Inferior parietal cortex (tissue), 1 donor: ENCODE results near the gene REEP3.
A peak's percentile ranks its signal among the peaks of the same experiment; 100 is the strongest.
"Not testable (repeated sequence)": the region's sequence is repeated elsewhere in the genome, so short reads cannot be mapped to it uniquely, and the experiment has no call there.

ENCODE experiments used
- DNase-seq: peaks from one replicate; pipeline ENCODE4 v3.0.0-alpha.2; 2016; ENCODE audit errors: extremely low spot score

The REEP3 gene

DNA sequence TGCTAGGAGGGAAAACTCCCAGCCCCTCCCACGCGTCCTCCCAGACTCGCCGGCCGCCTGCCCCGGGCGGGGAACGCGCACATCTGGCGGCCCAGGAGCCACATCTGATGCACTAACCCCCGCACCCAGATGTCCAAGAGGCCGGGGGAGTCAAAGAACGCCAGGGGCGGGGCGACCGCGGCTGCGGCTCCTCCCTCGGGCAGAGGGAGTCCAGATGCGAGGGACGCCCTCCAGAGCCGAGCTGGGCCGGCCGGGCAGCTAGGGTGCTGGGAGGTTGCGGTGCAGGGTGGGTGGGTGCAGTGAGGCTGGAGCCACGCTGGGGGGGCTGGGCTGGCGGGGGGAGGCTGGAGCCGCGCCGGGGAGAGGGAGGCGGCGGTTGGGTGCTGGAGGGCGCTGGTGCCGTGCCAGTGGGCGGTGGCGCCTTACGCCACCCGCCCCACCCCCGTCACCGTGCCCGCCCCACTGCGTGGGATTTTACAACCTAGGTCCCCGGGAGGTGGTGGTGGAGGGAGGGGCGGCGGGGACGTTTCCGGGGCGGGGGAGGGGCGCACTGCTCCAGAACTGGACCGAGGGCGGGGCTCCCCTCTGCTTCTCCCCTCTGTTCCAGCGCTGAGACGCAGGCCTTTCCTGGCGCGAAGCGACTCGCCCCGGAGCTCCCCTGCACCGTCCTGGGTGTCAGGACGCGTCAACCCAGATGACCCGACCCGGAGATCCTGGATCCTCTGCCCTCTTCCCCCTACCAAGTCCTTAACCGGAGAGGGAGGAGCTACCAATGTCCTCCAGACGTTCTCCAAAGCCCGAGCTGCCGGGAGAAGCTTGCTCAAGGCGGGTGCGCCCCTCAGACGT lies 109.1 kb downstream of the REEP3 start:
- peak; percentile 67 for DNase-seq

DNA sequence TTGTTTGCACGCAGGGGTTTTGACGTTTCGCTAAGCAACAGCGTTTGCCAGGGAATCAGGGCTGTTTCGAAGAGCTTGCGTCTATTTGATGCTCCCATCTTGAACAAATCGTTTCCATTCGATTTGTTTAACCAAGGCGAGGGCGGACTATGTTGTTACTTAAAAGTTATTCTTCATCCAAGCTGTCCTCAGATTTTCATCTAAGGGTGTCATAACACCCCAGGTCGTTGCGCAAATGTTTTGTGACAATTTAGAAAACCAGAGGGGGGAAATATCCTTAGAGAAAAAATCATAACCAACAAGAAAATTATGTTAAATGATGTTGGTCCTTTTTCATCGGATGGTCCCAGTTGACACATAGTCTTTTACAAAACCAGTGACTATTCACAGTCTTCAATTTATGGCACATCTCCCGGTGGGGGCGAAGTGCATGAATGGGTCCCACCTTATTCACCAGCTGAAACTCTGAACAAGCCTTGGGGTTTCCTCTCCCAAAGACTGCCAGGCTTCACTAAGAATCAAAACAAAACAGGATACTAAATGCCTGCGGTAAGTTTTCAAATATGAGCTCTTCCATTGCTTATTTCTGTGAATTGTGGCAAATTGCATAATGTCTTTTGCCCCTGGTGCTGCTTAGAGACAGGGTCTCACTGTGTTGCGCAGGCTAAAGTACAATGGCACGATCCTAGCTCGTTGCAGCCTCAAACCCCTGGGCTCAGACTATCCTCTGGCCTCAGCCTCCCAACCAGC lies 109.9 kb downstream of the REEP3 start:
- DNase-seq: peak; percentile 72

DNA sequence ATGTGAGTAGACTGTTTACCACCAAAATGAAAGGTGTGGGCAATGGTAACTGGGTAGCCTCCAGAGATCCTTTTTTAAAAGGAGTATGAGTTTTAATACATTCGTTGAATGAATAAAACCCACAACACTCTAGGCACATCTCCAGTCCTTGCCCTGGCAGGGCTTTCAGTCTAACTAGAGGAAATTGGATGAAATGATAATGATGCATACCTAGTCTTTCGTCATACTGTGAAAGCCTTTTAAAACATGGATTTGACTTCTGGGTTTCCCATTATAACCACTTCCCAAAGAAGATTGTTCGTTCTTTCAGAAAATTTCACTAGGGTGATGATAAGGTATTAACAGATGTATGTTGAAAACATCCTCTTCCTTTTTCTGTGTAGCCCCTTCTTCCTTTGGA lies 110.8 kb downstream of the REEP3 start:
- DNase-seq: no peak

DNA sequence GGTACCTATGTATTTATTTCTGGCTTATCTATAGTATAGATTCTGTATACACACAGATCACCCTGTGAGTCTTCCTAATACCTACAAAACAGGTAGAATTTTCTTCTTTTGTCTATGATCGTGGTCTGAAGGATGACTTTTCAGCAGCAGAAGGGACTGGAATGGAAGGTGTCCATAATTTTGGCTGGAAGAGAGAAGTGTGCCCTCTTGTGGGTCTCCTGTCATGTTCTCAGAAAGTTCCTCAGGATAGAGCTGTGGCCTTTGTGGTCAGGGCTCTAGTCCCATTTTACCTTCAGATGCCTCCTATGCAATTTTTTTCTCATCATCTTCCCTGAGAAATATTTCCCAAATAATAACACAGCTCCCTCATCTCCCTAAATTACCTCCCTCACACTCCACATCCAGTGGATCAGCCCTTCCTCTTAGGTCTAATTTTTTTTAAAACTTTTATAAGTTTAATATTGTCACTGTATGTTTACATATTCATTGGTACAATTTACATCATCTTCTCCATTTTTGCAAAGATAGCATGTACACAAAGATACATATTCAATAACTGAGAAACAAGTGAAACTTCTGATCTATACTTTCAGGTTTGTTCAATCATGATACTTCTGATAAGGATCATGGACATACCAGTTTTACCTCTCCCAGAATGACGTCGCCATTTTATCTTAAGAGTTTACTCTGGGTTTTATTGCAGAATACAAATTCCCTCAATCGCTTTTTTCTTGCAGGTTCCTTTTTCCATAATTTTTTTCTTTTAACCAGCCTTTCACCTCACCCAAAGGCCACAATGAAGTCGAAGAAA lies 112.7 kb downstream of the REEP3 start:
- DNase-seq: peak; percentile 67

DNA sequence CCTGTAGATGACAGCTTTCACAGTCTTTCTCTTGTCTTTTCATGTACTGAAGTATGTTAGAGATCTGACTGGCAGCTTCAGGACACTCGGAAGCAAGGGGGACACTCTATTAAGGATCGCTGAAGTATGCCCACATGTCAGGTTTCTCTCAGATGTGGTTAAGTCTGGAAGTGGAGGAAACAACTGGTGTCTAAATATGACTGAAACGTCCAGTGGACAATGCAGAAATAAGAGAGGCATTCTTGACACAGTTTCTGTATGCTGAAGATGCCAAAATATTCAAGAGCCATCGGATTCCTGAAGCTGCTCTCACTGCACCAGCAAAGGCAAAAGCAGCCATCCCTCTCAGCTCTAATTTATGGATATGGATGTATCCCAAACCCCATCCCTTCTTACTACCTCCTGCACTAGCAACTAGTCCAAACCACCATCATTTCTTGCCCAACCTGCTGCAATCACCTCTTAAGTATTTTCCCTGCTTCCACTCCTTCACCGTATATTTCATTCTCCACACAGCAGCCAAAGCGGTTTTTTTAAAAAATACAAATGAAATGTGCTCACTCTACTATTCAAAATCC lies 113.4 kb downstream of the REEP3 start:
- DNase-seq: no peak

DNA sequence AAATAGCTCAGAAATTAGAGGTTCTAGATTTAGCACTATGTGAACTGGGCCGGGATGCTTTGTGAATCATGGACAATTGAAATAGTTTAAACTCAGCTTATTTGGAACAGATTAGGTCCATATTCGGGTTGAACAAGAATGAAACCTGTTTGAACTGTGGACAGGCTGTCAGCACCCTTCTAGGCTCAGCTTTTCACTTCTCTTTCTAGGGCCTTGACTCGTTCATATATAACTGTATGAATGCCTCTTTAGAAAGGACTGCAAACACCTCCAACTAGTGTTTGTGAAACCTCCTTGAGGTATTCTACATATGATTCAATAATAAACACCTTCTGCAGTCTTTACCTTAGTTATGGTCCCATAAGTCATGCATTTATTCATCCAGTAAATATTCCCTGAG lies 115.6 kb downstream of the REEP3 start:
- DNase-seq: no peak

DNA sequence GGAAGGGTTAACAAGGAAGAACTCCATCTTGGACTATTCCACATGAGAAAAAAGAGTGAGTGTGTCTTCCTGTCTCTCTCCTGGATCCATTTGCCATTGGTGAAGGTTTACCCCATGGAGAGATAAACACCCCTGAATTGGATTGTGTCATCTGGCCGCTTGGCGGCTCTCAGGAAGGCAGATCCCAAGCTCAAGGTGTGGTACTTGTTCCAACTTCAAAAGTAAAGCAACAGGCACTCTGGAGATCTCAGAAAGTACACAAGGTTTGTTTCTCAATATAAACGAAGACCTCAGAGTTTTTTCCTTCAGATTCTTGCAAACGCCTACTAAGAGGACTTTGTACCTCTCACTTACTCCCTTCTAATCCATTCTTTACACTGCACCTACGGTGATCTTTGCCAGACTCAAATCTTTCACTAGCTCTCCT lies 116.7 kb downstream of the REEP3 start:
- no peak for DNase-seq

DNA sequence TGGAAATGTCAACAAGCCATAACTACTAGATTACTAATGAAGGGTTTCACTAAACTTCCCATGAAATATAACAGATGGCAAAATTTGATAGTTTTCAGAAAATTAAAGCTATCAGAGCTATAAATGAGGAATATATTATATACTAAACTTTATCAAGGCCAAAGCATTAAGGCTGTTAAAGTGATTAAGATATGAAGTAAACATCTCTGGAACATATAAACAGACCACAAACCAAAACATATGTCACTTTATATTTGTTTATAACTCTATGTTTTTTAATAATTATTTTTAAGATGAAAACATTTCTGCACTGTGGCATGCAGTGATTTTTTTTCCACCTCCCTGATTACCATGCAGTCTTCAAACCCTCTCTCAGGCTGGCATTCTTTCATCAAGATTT lies 120.2 kb downstream of the REEP3 start:
- DNase-seq: no peak

DNA sequence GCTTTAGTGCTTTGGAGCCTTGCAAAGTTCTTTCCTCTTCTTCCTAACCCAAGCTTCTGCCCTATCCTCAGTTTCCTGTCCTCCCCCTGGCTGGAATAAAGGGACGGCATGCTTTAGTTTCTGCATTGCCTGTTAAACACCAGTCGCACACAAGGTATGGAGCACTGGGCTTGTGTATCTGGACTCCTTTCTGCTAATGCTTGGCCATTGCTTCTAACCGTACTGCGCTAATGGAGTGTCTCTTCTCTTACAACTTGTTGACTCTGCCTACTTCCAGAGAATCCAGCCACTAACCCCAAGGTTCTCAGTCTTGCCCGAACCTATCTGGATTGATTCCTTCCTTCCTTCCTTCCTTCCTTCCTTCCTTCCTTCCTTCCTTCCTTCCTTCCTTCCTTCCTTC lies 120.6 kb downstream of the REEP3 start:
- DNase-seq: no peak

DNA sequence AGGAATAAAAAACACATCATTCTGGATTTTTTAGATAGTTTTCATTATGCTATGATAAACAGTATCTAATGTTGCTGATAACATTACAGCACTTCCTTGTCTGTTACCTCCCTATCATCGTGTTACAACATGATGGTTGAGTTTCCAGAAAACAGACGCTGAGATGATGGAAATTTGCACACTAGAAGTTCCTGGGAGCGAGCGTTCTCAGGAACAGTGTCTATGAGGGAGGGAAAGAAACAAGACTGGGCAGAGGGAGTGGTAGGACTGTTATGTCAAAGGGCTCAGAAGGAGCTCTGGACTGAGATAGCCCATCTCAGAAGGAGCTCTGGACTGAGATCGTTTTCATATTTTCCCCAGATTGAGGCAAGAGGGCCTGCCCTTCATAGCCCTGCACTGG lies 121.6 kb downstream of the REEP3 start:
- no peak for DNase-seq

DNA sequence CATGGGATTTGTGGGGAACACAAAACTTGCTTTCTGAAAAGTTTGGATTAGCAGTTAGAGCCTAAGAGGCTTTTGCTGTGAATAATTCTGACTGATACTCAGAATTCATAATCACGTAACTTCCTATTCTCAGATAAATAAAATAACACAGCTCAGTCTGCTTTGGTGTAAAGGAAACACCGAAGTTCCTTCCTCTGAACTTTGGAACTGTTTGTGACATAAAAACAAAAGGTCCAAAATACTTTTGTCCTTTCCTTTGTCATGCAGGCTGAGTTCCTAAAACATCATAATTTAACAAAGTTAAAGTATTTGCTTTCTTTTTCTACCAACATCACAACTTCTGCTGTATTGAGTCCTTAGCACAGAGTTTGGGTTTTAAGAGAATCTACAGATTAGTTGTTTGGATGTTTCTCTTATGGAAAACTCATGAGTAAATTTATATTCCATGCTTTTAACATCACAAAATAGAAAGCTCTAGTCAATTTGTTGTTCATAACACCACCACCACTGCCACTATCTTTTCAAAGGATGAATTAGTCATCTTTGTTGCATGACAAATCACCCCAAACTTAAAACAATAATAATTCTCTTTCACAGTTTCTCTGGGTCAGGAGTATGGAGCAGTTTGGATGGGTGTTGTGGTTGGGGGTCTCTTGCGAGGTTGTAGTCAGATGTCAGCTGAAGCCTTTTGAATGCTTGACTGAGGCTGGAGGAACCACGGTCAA lies 123.4 kb downstream of the REEP3 start:
- DNase-seq: no peak

DNA sequence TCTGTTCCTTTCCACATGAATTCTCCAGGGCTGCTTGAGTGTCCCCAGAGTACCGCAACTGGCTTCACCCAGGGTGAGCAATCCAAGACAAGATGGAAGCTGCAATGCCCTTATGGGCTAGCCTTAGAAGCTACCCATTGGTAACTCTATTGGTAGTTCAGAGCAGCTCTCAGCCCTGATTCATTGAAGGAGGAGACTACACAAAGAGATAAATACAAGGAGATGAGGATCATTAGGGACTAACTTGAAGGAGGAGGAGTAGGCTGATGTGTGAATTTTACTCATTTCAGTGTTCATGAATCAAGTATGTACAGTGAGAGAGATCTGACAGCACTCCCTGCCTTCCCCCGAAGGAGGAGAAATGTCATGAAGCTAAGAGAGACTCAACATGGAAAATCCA lies 124.0 kb downstream of the REEP3 start:
- no peak for DNase-seq

DNA sequence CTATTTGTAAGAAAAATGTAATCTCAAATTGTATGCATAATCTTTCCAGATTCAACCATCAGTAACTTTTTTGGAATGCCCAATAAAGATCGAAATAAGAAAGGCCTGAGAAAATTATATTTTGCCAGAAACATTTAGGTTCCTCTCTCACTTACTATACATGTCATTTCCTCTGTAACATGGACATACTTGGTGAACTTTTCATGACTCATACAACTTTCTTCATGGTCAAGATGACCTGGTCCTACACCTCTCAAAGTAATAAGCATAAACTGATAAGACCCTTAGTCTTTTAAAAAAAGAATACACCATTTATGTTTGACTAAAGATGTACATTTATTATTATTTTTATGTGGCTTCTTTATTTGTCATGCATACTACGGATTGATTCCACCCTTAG lies 125.3 kb downstream of the REEP3 start:
- no peak for DNase-seq

DNA sequence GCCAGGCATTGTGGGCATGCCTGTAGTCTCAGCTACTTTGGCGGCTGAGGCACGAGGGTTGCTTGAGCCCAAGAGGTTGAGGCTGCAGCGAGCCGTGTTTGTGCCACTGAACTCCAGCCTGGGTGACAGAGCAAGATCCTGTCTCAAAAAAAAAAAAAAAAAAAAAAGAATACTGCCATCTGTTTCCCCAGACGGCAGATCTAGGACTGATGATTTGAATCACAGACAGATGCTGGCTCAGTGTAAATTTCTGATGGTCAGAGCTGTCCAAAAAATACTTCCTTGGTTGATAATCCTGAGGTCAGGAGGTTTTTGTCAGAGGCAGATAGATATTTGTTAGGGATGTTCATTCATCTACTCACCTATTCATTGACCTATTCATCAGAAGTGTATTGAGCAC lies 130.7 kb downstream of the REEP3 start:
- DNase-seq: no peak

DNA sequence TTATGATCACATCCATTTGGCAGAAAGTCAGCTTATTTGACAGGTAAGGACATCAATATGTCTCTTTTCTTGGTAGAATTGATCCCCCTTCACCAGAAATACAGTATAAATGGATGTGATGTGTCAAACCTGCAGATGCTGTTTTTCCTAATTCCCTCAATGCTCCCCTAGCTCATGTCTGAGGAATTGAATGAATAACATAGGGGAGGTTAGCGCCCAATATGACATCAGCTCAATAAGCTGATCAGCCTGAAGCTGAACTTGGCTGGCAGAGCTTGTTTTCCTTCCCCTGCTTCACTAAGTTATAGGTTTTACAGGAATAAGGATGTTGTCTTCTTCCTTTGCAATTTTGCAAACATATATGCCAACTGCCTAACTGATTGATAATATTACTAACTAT lies 132.5 kb downstream of the REEP3 start:
- no peak for DNase-seq

DNA sequence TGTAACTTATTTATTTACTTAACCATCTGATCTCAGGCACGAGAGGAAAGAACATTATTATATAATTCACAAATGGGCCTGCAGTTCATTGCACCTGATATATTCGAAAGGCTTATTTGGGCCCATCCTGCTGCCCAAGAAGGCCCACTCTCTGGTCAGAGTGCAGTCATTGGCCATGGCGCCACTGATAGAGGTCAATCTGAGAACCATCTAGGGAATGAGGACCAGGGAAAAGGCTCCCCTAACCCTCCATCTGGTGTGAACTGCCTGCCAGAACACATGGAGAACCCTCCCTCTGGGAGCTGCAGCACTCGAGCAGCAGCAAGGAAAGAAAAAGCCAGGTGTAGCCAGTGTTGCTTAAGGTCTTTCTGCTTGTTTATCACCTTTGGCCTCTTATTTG lies 136.6 kb downstream of the REEP3 start:
- DNase-seq: no peak

DNA sequence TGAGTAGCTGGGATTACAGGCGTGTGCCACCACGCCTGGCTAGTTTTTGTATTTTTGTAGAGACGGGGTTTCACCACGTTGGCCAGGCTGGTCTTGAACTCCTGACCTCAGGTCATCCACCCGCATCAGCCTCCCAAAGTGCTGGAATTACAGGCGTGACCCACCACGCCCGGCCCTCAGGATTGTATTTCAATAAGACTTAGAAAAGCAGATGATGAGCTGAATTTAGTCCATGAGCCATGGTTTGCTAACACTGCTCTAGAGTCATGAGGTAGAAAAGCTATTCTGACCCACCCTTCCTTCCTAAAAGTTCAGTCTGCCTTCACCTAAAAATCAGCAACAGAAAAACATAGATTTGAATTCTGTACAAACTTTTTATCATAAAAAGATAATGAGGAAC lies 139.7 kb downstream of the REEP3 start:
- DNase-seq: not testable (repeated sequence)

DNA sequence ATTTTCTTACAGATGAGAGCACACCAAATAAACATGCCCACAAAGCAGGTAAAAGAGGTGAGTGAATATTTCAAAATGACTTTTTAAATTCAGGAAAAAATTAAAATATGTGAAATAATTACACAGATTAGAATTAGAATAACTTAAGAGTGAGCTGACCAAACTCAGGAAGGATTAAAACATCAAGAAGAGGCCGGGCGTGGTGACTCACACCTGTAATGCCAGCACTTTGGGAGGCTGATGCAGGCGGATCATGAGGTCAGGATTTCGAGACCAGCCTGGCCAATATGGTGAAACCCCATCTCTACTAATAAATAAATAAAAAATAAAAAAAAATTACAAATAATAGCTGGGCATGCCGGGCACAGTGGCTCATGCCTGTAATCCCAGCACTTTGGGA lies 140.1 kb downstream of the REEP3 start:
- no peak for DNase-seq

DNA sequence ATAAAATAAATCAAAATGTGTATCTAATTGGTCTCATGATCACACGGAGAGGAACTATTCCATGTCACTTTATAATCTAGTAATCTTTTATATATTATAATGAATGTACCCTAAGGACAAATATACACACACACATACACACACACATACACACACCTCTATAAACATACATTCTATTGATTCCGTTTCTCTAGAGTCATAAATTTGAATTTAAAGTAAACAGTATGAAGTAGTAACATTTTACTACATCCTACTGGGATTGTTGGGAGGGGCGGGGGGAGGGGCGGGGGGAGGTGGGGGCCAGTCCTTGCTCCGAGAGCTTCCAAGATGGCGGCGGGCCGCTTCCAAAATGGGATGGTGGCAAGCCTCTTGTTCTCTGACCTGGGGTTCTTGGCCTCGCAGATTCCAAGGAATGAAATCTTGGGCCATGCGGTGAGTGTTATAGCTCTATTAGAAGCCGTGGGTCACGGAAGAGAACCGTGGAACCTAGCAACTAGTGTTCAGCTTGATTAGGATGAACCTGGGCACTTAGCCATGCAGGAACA lies 143.2 kb downstream of the REEP3 start:
- no peak for DNase-seq

DNA sequence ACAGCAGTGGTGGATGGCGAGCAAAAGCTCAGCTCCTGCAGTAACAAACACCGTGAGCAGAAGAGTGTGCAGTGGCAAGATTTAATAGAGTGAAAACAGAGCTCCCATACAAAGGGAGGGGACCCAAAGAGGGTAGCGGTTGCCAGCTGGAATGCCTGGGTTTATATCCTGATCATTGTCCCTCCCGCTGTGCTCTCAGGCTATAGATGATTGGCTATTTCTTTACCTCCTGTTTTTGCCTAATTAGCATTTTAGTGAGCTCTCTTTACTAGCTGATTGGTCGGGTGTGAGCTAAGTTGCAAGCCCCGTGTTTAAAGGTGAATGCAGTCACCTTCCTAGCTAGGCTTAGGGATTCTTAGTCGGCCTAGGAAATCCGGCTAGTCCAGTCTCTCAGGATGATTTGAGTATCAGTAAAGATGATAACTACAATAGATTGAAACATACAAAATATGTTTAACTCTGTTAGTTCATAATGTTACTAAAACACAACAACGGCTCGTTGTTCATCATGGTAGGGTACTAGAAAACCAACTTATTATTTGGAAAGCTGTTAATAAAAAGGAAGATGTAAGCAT lies 143.9 kb downstream of the REEP3 start:
- DNase-seq: not testable (repeated sequence)

DNA sequence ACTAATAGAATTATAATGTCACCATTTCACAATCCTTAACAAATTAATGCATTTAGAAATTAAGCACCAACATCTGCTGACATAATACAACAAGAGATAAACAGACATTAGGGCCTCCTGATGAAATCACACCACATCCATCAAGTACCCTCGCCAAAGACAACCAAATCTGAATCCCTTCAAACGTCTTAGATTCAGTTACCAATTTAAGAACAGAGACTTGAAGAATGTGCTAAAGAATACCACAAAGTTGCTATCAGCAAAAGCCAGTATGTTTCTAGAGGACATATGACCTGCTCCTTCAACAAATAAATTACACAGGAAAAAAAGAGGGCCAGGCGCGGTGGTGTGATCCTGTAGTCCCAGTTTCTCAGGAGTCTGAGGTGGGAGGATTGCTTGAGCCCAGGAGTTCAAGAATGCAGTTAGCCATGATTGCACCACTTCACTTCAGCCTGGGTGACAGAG lies 144.5 kb downstream of the REEP3 start:
- DNase-seq: no peak
